Measurements from ENCODE around the gene CDH2.

DNA sequence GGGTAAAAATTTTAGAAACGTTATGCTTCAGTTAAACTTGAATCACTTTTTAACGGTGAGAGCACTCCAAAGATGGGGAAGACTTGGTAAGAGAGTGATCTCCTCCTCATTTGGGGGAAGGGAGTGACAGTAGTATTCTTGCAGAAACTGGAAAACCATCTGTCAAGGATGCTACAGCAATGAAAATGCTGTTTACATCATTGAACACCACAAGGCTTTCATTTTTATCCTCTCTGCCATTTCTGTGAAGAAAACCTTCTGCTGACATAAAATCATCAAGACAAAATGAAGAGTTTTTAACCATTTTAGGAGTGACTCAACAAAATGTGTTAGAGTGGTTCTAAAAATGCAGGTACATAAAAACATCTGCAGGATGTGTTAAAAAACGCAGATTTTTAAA is 38.1 kb downstream of the CDH2 start:
- TF ChIP-seq, protein P1, sequence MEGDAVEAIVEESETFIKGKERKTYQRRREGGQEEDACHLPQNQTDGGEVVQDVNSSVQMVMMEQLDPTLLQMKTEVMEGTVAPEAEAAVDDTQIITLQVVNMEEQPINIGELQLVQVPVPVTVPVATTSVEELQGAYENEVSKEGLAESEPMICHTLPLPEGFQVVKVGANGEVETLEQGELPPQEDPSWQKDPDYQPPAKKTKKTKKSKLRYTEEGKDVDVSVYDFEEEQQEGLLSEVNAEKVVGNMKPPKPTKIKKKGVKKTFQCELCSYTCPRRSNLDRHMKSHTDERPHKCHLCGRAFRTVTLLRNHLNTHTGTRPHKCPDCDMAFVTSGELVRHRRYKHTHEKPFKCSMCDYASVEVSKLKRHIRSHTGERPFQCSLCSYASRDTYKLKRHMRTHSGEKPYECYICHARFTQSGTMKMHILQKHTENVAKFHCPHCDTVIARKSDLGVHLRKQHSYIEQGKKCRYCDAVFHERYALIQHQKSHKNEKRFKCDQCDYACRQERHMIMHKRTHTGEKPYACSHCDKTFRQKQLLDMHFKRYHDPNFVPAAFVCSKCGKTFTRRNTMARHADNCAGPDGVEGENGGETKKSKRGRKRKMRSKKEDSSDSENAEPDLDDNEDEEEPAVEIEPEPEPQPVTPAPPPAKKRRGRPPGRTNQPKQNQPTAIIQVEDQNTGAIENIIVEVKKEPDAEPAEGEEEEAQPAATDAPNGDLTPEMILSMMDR (IDR thresholded peaks at IDR 0.05; ENCODE audit: poor library complexity, severe bottlenecking), result no peak
- no peak for TF ChIP-seq POLR2AphosphoS5 (IDR thresholded peaks at IDR 0.05)
- TF ChIP-seq, protein P2, sequence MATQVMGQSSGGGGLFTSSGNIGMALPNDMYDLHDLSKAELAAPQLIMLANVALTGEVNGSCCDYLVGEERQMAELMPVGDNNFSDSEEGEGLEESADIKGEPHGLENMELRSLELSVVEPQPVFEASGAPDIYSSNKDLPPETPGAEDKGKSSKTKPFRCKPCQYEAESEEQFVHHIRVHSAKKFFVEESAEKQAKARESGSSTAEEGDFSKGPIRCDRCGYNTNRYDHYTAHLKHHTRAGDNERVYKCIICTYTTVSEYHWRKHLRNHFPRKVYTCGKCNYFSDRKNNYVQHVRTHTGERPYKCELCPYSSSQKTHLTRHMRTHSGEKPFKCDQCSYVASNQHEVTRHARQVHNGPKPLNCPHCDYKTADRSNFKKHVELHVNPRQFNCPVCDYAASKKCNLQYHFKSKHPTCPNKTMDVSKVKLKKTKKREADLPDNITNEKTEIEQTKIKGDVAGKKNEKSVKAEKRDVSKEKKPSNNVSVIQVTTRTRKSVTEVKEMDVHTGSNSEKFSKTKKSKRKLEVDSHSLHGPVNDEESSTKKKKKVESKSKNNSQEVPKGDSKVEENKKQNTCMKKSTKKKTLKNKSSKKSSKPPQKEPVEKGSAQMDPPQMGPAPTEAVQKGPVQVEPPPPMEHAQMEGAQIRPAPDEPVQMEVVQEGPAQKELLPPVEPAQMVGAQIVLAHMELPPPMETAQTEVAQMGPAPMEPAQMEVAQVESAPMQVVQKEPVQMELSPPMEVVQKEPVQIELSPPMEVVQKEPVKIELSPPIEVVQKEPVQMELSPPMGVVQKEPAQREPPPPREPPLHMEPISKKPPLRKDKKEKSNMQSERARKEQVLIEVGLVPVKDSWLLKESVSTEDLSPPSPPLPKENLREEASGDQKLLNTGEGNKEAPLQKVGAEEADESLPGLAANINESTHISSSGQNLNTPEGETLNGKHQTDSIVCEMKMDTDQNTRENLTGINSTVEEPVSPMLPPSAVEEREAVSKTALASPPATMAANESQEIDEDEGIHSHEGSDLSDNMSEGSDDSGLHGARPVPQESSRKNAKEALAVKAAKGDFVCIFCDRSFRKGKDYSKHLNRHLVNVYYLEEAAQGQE (IDR thresholded peaks at IDR 0.05; ENCODE audit: borderline replicate concordance), result no peak
- TF ChIP-seq TAF1 (IDR thresholded peaks at IDR 0.05; ENCODE audit: low read depth), result no peak
- TF ChIP-seq SMC3 (conservative IDR thresholded peaks at IDR 0.05; ENCODE audit: poor library complexity), result no peak
- TF ChIP-seq EZH2 (IDR thresholded peaks at IDR 0.05; ENCODE audit: borderline replicate concordance, insufficient read depth, low read length, poor library complexity, severe bottlenecking), result no peak
- no peak for TF ChIP-seq MXI1 (conservative IDR thresholded peaks at IDR 0.05; ENCODE audit: poor library complexity, severe bottlenecking)
- no peak for TF ChIP-seq RAD21 (conservative IDR thresholded peaks at IDR 0.05)
